ENCODE measurements around the gene GJC1.

DNA sequence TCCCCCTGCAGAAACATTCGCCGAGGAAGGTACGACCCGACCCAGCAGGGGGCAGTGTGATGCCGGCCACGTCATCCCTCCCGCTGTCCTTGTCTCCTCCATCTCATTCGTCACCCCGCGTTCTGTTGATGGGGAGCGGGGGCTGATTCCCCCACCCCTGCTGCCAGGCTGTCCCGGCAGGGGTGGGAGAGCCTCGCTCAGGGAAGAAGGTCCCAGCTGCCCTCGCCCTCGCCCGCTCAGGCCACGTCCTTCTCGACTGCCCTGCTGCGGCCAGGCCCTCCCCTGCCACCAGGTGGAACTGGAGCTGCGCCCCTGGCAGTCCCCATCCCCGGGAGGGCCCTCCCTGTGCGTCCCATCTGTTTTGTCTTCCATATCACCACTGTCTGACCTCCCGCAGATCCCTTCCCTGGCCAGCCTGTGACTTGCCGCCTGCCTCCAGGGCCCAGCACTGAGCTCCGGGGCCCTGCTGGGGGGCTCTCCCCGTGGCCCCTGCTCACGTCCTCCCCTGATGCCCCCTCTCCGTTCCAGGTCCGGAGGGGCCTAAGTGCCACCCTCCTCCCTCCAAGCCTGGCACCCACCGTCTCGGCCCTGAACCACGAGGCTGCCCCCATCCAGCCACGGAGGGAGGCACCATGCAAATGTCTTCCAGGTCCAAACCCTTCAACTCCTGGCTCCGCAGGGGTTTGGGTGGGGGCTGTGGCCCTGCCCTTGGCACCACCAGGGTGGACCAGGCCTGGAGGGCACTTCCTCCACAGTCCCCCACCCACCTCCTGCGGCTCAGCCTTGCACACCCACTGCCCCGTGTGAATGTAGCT, 50.7 kb downstream of the GJC1 start:
- TF ChIP-seq ZNF274 (IDR thresholded peaks at IDR 0.05; ENCODE audit: low read depth, low read length) (no peak), SUZ12 (IDR thresholded peaks at IDR 0.05; ENCODE audit: extremely low read depth, insufficient read depth, insufficient read length) (no peak)
